Frontal cortex (tissue), 4 donors: ENCODE measurements around the gene TPST2. TPM values are rescaled to one million over a fixed set of nuclear protein-coding genes. Genes with fewer than 3 reads are reported as not detected.
"Not testable (repeated sequence)": the region's sequence is repeated elsewhere in the genome, so short reads cannot be mapped to it uniquely, and the experiment has no call there.

Source experiments
- DNase-seq, 2 donors: peaks; one replicate each; pipeline ENCODE4 v3.0.0; 2012; ENCODE audit warnings: low spot score in 2 of 2
- FAIRE-seq: peaks from 2 replicates; lab custom pipeline; 2012; peaks lifted over from hg19 to GRCh38; lab: Jason Lieb, UNC
- total RNA-seq: library from RNA; depleted of rRNA; stranded (reverse); fragments of >200 nt; gene quantifications from one replicate; pipeline ENCODE4 v1.2.3, GENCODE V29; 2014
- donor health status: control.
- donor health status: control.
- donor health status: control.

The TPST2 gene
- total RNA-seq, 1 donor from 2014 or later: 6.1 TPM

DNA sequence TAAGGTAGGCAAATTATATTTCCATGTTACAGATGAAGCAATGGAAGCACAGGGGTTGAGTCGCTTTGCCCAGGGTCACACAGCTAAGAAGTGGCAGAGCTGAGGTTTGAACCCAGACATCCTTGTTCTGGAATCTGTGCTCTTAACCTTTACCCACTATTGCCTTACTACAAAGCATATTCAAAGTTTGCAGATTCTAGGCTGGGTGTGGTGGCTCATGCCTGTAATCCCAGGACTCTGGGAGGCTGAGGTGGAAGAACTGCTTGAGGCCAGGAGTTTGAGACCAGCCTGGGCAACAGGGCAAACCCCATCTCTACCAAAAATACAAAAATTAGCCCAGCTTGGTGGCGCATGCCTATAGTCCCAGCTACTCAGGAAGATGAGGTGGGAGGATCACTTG lies 49.8 kb downstream of the TPST2 start:
- FAIRE-seq (no peak), DNase-seq (no peak)

DNA sequence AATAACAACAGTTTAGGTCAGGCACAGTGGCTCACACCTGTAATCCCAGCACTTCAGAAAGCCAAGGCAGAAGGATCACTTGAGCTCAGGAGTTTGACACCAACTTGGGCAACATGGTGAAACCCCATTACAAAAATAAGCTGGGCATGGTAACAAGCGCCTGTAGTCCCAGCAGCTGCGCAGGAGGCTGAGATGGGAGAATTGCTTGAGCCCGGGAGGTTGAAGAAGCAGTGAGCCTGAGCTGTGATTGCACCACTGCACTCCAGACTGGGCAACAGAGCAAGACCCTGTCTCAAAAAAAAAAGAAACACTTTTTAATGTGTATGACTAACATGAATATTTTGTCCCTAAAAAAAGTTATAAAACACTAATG lies 53.2 kb downstream of the TPST2 start:
- DNase-seq (no peak), FAIRE-seq (no peak)

DNA sequence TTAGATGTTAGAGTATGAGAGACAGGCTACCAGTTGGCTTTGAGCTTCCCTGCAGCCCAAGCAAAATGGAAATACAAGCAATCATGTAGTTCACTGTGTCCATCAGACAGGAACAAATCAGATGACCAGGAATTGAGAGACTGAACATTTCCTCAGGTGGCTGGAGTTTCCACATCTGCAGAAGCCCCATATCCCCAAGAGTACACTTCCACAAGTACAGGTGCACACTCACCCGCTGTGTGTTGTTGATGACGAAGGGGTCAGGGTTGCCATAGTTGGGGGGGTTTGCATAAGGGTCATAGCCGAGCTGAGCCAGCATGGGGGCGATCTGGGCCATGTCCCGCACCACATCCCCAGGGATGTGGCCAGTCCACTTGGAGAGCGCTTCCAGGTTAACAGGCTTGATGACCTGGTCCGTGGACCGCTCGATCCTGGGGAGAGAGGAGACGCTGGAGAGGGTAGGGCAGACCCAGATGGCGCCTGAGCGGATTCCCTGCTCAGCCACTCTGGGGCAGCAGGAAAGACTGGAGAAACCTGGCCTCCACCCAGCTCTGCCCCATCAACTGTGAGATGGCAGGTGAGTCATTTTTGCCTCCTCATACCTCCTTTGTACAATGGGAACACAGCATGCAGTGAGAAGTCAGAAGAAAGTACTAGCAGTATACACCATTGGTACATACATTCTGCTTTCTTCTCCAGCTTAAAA lies 53.7 kb downstream of the TPST2 start:
- FAIRE-seq (no peak), DNase-seq (no peak)

DNA sequence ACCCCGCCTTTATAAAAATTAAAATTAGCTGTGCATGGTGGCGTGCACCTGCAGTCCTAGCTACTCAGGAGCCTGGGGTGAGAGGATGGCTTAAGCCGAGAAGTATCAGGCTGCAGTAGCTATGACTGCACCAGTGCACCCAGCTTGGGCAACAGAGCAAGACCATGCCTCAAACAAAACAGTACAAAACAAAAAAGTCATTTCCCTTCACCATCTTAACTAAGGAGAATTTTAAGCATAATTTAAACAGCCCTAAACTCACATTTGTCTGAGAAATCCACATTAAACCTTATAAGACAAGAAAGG lies 54.4 kb downstream of the TPST2 start:
- DNase-seq (no peak), FAIRE-seq (no peak)

- FAIRE-seq (no peak), DNase-seq (no peak)
Measured at GRCh38 chr22:26534874-26535602, 54.9 kb downstream of the TPST2 start.

DNA sequence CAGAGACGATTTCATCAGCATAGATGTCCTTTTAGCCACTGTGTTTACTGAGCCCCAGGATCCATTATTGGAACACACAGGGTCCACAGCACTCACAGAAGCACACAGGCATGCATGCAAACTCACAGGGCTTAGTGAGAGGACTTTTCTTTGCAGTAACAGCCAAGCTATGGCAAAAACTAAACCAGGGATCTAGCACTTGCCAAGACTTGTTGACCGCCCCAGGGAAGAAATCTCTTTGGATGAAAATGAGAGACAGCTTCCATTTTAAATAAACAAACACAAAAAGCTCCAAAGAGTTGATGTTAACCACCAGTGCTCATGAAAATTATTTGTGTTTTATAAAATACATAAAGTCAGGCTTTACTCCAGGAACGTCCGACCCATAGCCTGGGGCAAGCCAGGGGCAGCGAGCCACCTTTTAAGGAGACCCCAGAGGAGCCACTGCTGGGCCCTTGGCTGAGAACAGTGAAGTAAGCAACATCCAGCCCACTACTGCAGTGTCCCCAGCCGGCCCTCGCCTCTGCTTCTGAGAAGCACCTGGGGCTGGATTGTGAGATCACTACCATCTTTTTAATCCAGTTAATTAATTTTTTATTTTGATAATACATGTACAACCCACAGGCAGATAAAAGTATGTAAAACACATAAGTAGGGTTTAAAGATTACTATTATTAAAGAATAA lies 55.6 kb downstream of the TPST2 start:
- DNase-seq (no peak), FAIRE-seq (no peak)

DNA sequence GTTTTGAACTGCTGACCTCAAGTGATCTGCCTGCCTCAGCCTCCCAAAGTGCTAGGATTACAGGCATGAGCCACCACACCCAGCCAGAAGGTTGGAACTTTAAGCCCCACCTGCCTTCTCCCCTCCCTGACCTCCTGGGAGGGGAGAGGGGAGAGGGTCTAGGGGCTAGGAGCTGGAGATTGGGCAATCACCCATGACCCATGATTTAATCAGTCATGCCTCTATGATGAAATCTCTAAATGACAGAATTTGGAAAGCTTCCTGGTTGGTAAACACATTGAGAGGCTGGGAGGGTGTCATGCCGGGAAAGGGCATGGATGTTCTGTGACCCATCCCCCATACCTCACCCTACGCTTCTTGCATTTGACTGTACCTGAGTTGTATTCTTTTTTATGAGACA lies 60.6 kb downstream of the TPST2 start:
- no peak for FAIRE-seq

DNA sequence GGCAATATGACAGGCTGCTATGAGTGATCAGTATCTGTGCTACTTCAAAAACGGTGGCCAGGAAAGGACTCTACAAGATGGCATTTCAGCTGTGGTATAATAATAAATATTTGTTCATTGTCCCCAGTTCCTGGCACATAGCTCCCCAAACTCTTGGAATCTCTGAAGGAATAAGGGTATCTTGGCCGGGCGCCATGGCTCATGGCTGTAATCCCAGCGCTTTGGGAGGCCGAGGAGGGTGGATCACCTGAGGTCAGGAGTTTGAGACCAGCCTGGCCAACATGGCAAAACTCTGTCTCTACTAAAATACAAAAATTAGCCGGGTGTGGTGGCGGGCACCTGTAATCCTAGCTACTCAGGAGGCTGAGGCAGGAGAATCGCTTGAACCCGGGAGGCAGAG lies 61.4 kb downstream of the TPST2 start:
- not testable (repeated sequence) for FAIRE-seq, DNase-seq

More for the DNA sequence above, 60.6 kb downstream of the TPST2 start:
- no peak for DNase-seq

- DNase-seq: no peak
- no peak for FAIRE-seq
Measured at GRCh38 chr22:26527574-26528465, 62.1 kb downstream of the TPST2 start.

- no peak for FAIRE-seq
- DNase-seq: no peak
Measured at GRCh38 chr22:26527167-26527566, 62.8 kb downstream of the TPST2 start.

DNA sequence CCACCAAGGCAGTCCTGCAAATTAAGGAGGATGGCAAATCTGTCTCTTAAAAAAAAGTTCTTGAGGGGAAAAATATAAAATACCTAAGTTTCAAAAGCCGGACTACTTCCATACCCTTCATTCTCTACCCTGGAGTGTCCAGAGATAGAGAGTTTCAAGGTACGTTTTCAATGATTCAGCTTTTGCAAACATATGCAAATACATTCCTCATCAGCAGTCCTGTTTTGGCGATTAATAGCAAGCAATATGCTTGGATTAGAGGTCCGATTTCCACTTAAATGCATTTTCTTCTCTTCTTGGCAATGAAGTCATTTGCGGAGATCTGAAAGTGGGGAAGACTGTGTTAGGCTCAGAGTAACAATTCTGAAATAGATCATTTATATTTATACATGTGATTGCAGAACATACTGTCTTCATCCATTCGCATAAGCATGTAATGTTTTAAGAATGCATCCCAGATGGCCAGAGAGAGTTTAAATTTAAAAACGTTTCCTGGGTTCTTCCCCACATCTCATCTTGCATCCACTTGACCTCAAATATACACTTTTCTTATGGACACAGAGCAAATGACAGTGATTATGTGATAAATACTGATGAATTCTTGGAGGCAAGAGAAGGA lies 63.9 kb downstream of the TPST2 start:
- FAIRE-seq (no peak), DNase-seq (no peak)

DNA sequence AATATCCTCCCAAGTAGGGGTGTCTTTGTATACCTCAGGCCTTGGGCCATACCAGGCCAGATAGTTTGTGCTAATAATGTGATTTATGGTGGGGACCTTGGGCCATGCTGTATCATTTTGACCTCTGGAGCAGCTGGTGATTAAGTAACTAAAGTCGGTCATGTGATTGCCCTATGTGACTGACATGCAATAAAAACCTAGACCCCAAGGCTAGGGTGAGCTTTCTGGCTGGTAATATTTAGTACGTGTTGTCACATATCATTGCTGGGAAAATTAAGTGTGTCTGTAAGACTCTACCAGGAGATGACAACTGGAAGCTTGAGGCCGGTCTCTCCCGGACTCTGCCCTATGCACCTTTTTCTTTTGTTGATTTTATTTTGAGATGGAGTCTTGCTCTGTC lies 65.1 kb downstream of the TPST2 start:
- no peak for DNase-seq
- no peak for FAIRE-seq

DNA sequence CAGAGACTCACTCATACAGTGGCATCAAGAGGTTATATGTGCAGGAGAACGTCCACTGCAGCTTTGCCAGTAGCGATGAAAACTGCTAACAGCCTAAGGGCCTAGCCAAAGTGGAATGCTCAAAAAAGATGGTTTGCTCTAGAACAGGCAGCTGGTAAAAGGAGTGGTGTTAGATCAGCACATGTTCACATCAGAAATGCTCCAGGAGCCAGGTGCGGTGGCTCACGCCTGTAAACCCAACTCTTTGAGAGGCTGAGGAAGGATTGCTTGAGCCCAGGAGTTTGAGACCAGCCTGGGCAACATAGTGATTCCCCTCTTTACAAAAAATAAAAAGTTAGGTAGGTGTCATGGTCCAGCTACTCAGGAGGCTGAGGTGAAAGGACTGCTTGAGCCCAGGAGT lies 67.3 kb downstream of the TPST2 start:
- DNase-seq (no peak), FAIRE-seq (no peak)

GRCh38 chr22:26522012-26522411 lies 67.9 kb downstream of the TPST2 start:
- FAIRE-seq (no peak), DNase-seq (no peak)

- FAIRE-seq (no peak), DNase-seq (no peak)
Measured at GRCh38 chr22:26517429-26517828, 72.5 kb downstream of the TPST2 start.

DNA sequence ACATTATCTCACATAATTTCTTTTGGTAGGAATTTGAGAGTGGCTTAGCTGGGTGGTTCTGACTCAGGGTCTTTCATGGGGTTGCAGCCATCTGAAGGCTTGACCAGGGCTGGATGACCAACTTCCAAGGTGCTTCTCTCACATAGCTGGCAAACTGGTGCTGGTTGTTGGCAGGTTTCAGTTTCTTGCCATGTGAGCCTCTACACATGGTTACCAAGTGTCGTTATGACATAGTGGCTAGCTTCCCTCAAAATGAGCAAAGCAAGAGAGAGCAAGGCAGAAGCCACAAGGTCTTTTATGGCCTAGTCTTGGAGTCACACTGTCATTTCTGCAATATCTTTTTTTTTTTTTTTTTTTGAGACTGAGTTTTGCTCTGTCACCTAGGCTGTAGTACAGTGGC lies 73.4 kb downstream of the TPST2 start:
- no peak for FAIRE-seq
- DNase-seq: no peak

DNA sequence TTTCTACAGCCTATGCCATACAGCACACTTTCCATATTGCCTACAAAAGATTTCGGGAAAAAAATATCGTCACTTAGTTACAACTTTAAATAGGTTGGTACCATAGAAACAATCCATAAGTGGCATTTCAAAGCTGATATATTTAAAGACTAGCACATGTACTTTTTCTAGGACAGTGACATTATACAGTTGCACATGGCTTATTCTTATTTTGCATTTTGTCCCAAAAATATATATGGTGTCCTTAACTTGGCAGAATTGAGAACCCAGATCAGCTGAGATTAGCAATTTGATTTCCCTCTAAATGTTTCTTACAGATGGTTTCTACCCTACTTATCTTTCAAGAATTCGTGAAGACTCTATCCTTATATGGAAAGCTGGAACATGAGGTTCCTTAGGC lies 74.0 kb downstream of the TPST2 start:
- DNase-seq: no peak
- FAIRE-seq: no peak

GRCh38 chr22:26514419-26515161 lies 75.3 kb downstream of the TPST2 start:
- no peak for DNase-seq

DNA sequence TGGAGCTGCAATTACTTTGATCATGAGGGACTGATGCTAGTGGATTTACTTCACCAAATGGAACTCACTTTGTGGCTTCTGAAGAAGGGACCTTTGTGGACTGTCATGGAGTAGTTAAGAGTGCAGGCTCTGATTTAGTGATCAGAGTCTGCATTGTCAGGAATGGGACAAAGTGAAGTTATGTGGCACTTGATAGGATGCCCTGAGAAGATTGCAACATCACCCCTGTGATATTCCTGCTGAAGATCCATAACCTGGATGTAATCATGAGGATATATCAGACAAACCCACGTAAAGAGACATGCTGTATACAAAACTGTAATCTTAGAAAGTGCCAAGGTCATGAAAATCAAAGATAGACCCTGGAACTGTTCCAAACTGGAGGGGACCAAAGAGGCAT lies 76.1 kb downstream of the TPST2 start:
- FAIRE-seq: no peak
- DNase-seq: no peak

More at GRCh38 chr22:26514419-26515161, 75.3 kb downstream of the TPST2 start:
- FAIRE-seq: no peak
